ENCODE measurements around the gene RFX5.

- TF ChIP-seq CTCF (IDR thresholded peaks at IDR 0.05) (no peak), POLR2A (IDR thresholded peaks at IDR 0.05) (no peak), POLR2AphosphoS5 (IDR thresholded peaks at IDR 0.05) (no peak), EP300 (IDR thresholded peaks at IDR 0.05) (no peak)
These were observed 34.2 kb downstream of the RFX5 start for GRCh38 chr1:151312826-151313225.
